Activated gamma-delta T cell treated with Interleukin-2 at 50 U/mL for 16 hours (primary cell): Measurements from ENCODE around the gene SLC25A51.

Experiments used
- DNase-seq: peaks from one replicate; pipeline ENCODE4 v3.0.0-alpha.2; 2020

The SLC25A51 gene

GRCh38 chr9:37936965-37937364 is 33.0 kb upstream of the SLC25A51 start:
- no peak for DNase-seq

DNA sequence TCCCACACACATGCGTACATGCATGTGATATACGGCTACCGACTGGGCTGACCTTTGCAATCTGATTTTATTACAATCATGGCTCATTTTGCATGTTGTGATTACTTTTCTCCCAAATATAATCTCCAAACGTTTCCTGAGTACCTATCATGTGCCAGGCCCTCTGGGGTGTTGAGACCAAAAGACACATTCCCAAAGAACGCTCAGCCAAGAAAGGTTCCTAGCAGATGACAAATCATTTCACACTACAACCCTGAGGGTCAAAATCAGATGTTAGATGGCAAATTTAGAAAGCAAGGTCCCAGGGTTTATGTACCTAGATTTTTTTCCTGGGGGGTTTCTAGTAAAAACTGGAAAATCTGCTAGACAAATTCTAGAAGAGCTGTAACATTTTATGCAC is 32.4 kb upstream of the SLC25A51 start:
- DNase-seq, result no peak

- no peak for DNase-seq
Measured at GRCh38 chr9:37935096-37935495, 31.2 kb upstream of the SLC25A51 start.

- DNase-seq, result no peak
Measured at GRCh38 chr9:37931592-37931991, 27.7 kb upstream of the SLC25A51 start.

DNA sequence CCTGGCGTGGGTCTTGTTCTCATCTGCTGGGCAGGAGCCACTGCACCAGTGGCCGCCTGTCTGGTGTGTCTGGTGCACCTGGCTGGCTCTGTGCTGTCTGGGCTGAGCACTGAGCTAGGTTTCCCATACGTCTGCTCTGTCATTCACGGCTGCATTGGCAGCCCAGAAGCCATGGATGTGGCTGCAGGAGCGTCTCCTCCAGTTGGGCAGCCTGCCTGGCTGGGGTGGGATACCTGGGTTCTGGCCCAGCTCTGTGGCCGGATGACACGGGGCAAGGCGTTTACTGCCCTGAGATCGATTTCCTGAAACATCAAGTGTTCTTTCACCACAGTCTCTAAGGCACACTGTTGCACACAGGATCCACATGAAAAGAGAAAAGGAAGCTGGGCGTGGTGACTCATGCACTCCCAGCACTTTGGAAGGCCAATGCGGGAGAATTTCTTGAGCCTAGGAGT is 25.5 kb upstream of the SLC25A51 start:
- DNase-seq, result no peak

- no peak for DNase-seq
Measured at GRCh38 chr9:37928552-37929430, 24.9 kb upstream of the SLC25A51 start.

- DNase-seq, result no peak
Measured at GRCh38 chr9:37927601-37928551, 23.9 kb upstream of the SLC25A51 start.

DNA sequence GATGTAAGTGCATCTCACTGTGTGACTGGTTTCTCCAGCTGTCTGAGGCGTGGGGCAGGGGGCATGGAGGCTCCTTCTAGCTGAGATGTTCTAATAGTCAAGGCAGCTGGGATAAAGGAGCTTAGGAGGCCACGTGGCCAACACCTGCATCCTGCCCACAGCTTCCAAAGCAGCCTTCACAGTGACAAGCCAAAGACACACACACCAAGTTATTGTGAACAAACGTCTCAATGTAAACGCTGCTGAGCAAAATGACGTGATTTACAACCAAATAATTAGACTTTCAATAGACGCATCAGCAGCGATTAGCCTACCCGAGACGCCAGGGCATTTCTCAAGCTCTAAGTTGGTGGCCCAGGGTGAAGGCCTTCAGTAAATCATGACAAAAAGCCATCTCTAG is 23.2 kb upstream of the SLC25A51 start:
- no peak for DNase-seq

GRCh38 chr9:37926737-37927118 is 22.8 kb upstream of the SLC25A51 start:
- no peak for DNase-seq

DNA sequence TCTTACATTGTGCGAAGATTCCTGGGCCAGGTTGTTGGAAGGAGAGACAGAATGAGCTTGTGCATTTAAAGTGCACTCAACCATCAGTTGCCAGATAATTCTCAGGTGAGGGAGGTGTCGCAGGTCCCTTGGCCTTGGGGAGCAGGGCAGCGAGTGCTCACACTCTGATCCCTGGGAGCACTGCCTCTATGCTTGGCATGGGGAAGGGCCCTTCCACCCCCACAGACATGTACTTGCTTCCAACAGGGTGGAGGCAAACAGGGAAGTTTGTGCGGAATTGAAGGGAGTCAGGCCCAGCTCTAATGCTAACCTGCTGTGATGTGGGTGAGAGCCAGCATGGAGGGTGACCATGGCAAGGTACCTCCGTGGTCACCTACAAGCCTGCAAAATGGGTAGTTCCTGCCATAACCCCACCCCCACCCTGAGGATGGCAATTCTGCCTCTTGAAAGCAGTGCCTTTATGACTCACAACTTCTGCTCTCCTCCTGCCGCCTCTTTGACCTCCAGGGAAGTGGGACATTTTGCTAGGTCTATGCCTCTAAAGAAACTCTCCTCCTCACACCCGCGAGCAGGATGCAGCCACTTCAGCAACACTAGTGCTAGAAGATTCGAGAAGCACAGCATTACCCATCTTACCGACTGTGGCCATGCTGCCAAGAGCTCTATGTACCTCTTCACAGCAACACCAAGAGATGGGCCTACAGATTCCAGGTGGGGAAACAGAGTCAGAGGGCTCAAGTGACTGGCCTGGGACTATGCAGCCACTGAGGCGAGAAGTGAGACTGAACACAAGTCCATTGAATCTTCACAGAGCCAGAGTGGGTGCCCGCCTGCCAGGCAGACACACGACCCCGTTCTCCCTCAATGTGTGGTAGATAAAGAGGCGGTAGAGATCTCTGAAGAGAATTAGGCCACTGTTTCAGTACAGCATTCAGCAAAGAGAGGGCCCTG is 22.1 kb upstream of the SLC25A51 start:
- DNase-seq, result no peak

GRCh38 chr9:37925006-37925405 is 21.1 kb upstream of the SLC25A51 start:
- DNase-seq, result no peak

DNA sequence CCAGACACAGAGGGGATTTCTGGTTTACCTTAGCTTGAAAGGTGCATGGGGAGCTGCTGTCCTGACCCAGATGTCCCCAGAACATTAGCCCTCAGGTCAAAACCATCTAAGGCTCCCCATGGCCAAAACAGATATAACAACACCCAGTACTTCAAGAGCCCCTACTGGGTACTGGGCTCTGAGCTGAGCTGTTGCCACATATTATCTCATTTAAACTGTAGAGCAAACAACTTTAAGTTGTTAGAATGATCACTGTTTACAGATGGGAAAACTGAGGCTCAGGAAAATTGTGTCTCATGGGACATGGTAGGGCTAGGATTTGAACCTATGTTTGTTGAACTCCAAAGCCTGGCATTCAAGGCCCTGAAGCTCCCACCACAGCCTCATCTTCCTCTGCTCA is 20.6 kb upstream of the SLC25A51 start:
- no peak for DNase-seq

DNA sequence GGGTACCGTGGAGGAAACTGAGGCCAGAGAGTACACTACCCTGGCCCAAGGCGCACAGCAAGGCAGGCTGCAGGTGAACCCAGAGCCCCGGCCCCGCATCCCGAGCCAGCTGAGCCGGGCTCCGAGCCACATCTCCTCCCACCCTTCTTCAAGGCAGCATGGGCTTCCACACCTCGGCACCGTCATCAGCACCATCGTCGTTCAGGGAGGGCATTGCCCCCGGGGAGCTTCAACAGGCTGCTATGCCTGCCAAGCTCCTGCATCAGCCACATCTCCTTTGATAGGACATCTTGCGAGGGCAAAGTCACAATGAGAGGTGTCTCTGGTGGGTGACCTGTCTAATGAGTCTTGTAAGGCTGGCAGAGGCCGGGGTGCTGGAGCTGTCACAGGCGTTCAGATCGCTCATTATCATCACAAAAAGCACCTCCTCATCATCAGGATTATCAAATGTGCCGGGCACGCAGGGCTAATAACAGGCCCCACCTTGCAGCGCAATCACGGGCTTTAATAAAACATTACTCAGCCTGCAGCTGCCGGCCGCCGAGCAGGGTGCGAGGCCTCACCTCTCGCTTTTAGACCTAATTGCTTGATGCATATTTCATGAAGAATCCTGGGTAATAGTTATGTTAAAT is 20.0 kb upstream of the SLC25A51 start:
- DNase-seq, result no peak

GRCh38 chr9:37923118-37923795 is 19.3 kb upstream of the SLC25A51 start:
- DNase-seq, result no peak

- no peak for DNase-seq
Measured at GRCh38 chr9:37922363-37923117, 18.6 kb upstream of the SLC25A51 start.

- no peak for DNase-seq
Measured at GRCh38 chr9:37921546-37922300, 17.8 kb upstream of the SLC25A51 start.

DNA sequence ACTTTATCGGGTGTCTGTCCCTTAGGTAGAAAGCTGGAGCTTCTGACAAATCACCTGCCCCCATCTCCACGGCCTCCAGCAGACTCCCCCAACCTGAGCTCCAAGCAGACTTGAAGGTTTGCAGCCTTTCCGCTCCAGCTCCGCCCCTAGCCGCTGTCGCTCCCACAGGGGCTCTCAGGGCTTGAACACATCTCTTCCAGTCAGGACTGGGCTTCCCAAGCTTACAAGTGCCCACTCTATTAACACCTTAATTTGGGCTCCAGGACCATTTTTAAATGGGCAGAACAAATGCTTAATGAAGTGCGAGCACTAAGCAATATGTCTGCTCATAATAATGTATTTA is 17.2 kb upstream of the SLC25A51 start:
- DNase-seq, result no peak

DNA sequence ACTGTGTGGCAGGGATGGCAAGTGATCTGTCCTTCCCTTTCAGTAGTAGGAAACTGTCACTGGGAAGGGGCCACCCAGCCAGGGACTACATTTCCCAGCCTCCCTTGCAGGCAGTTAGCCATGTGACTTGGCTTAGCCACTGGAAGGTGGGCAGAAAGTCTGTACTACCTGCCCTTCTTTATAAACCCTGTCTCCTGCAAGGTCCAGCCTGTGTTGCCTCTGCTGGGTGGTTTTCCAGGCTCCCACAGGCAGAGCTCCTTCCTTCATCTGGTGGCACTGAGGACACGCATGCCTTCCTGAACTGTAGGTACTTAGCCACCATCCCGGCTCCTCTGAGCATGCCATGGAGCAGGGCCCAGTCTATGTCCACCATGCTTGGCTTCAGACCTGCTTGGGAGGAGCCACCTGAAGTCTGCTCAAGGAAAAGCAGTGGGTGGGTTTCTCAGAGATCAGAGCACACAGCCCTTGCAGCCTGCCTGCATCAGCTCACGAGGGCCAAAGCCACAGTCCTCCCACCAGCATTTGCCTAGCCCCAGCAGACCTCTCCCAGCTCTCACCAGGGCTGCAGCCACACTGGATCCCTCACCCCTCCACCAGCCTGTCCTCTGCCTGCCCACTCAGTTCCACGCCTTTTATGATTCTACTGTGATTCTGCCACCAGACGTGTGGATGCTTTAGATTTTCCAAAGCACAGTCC is 16.7 kb upstream of the SLC25A51 start:
- no peak for DNase-seq

- DNase-seq, result no peak
Measured at GRCh38 chr9:37919956-37920335, 16.0 kb upstream of the SLC25A51 start.
